ENCODE measurements around the gene PARG.
"Not testable (repeated sequence)": the region's sequence is repeated elsewhere in the genome, so short reads cannot be mapped to it uniquely, and the experiment has no call there.

The PARG gene

GRCh38 chr10:49819234-49819958 is 122.4 kb downstream of the PARG start:
- DNase-seq, result no peak

- DNase-seq, result no peak
Observed at GRCh38 chr10:49817845-49818244, 124.0 kb downstream of the PARG start.

GRCh38 chr10:49803988-49804387 is 137.8 kb downstream of the PARG start:
- DNase-seq, result no peak

GRCh38 chr10:49798275-49798674 is 143.6 kb downstream of the PARG start:
- DNase-seq, result no peak

- DNase-seq, result no peak
Observed at GRCh38 chr10:49791100-49791499, 150.7 kb downstream of the PARG start.

- DNase-seq, result no peak
Observed at GRCh38 chr10:49784681-49785080, 157.1 kb downstream of the PARG start.

- no peak for DNase-seq
Observed at GRCh38 chr10:49783645-49784044, 158.2 kb downstream of the PARG start.

GRCh38 chr10:49781247-49781646 is 160.6 kb downstream of the PARG start:
- DNase-seq, result no peak

GRCh38 chr10:49778197-49778596 is 163.6 kb downstream of the PARG start:
- no peak for DNase-seq

GRCh38 chr10:49776851-49777250 is 165.0 kb downstream of the PARG start:
- DNase-seq, result no peak

- no peak for DNase-seq
Observed at GRCh38 chr10:49775014-49775413, 166.8 kb downstream of the PARG start.

GRCh38 chr10:49772944-49773343 is 168.9 kb downstream of the PARG start:
- not testable (repeated sequence) for DNase-seq

- DNase-seq, result not testable (repeated sequence)
Observed at GRCh38 chr10:49771046-49771445, 170.8 kb downstream of the PARG start.

GRCh38 chr10:49769692-49770091 is 172.1 kb downstream of the PARG start:
- no peak for DNase-seq

- no peak for DNase-seq
Observed at GRCh38 chr10:49768731-49769130, 173.1 kb downstream of the PARG start.

GRCh38 chr10:49768329-49768728 is 173.5 kb downstream of the PARG start:
- no peak for DNase-seq
